ENCODE results near the gene PRKAR1B.
A peak's percentile ranks its signal among the peaks of the same experiment; 100 is the strongest.

The PRKAR1B gene

DNA sequence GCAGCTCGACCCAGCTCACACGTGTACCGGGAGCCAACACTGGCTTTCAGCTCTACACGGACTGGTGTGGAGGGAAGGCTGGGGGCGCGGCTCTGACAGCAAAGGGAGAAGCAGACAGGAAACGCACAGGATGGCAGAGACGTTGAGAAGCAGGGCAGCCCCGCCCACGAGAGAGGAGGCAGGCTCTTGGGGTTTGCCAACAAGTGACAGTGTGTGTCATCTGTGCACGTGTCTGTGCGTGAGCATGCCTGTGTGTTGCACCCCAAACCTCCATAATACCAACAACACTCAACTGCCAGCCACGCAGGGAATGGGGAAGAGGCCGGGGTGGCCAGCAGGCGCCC is 143.0 kb downstream of the PRKAR1B start:
- peak; percentile 90 for DNase-seq

DNA sequence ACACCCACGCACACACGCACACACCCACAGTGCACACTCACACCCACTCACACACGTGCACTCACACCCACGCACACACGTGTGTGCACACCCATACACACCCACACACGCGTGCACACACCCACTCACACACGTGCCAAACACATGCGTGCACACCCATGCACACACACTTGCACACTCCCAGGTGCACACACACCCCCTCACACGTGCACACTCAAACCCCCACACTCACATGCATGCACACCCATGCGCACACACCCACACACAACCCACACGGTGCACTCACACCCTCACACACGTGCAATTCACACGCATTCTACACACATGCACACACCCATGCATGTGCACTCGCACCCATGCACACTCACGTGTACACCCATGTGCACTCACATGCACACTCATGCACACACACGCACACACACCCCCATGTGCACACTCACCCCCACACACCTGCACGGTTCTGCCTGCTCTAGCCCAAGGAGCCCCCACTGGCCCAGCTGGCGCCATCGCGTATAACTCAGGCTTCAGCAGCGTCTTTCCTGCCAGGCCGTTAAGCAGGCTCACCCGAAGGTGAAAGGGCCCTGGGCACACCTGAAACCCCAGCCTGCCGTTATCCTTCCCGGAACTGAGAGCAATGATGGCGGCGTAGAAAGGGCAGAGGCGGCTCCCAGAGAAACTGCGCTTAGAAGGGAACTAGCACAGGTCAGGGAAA is 143.5 kb downstream of the PRKAR1B start:
- no peak for DNase-seq

DNA sequence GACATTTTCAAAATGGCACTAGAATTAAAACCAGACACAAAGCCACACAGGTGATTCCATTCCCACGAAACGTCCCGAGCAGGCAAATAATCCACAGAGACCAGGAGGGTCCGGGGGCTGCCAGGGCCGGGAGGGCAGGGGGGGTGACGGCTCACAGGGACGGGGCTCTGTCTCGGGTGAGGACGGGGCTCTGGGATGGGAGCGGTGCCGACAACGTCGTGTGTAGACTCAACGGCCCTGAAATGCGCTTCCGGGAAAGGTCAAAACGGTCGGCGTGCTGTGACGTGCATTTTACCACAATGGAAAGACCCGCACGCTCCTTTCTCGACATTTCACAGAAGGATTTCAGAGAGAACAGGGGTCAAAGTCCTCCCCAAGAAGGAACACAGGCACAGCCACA is 144.2 kb downstream of the PRKAR1B start:
- no peak for DNase-seq

DNA sequence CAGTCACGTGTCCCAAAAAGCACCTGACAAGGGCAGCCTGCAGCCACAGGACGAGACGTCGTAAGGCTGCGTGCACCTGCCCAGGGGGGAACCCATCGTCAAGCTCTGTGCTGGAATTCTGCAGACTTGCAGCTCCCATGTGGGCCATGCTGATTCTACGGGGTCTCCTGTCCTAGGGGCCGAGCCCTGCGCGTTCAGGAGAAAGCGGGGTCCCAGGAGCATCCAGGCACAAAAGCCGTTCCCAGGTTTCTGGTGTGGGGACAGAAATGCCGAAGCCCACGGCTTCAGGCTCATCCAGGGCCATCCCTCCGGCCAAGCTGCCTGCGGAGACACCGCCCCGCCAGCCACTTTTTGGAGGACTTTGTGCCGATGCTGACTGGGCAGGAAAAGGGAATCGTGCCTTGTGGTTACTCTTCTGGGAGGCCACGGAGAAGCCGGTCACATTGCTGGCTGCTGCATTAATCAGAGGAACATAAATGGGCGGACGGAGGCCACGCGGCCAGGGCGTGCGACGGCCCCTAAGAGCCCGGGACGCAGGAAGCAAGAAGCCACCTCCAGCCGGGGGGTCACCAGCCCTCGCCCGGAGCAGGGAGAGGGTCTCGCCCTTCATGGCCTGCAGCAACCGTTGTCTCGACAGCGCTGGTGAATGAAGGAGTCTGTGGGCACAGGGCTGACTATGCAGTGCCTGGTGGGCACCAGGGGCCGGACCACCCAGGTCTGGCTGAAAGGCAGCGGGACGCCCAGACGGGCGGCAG is 144.8 kb downstream of the PRKAR1B start:
- no peak for DNase-seq

DNA sequence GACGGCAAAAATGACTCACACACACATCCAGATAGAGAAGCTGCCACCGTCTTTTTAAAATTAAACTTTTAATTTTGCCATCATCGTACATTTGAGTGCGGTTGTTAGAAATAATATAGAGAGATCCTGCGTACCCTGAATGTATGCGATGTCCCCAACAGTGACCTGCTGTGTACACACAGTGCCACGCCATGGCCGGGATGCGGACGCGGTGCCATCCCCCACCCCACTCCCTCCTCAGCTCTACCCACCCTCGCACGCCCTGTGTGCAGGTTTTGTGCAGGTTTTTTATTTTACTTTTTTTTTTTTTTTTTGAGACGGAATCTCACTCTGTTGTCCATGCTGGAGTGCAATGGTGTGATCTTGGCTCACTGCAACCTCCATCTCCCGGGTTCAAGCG is 148.7 kb downstream of the PRKAR1B start:
- no peak for DNase-seq

DNA sequence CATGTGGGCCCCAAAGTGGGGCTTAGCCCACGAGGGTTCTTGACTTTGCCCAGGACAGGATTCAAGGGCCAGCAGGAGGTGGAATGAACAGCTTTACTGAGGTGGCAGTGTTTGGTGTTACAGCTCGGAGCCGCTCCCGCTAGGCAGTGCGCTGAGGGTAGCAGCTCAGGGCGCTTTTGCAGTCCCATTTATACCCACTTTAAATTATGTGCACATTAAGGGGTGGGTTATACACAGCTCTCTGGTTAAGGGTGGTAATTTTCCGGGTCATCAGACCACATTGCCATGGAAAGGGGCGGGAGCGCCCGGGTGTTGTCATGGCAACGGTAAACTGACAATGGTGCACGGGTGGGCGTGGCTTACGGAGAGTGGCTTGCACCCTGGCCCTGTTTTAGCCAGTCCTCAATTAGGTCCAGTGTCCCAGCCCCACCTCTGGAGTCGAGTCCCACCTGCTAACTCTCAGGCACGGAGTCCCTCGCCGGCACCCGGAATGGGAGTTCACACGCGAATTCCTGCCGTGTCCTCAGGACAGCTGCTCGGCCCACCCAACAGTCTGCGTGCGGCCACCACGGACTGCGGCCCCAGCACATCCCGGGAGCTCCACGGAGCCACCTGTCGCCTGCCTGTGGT is 149.2 kb downstream of the PRKAR1B start:
- no peak for DNase-seq

DNA sequence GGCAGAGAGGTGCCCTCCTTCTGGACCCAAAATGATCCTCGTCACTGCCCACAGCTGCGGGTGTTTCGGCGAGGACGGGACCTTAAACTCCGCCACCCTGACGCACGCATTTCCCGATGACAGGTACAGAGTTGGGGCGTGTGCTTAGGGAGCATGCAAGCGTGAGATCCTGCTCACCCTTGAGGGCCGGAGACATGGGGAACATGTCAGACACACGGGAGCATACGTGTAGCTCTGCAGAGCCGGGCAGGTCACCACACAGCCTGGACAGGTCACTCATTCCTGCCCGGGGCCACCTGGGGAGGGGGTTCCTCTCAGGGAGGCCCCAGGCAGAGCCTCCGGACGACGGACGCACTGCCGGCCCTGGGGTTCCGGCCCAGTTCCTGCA is 149.8 kb downstream of the PRKAR1B start:
- DNase-seq = no peak

DNA sequence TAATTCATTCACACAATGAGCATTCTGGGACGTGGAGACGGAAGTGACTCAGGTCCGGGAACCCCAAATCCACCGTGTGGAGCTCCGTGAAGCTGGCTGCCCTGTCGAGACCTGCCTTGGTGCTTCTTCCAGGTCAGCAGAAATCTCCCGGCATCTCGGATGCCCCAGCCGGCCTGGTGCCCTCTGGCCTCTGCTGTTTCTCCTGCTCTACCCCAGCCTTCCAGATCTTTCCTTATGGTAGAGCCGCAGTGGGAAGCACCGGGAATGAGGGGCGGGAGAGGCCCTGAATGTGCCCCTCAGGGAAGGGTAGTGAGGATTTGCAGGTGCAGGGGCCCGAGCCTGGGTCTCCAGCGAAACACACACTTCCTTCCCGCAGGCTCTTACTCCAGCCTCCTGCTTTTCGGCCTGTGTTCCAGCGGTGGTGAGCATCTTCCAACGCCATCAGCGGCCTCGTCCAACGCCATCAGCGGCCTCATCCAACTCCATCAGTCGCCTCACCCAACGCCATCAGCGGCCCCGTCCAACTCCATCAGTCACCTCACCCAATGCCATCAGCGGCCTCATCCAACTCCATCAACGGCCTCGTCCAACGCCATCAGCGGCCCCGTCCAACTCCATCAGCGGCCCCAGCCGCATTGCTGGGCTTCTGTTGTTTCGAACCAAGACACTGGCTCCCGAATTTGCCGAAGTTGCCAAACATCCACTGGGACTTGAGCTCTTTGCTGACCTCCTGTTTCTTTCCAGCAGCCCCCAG is 150.4 kb downstream of the PRKAR1B start:
- DNase-seq = no peak

DNA sequence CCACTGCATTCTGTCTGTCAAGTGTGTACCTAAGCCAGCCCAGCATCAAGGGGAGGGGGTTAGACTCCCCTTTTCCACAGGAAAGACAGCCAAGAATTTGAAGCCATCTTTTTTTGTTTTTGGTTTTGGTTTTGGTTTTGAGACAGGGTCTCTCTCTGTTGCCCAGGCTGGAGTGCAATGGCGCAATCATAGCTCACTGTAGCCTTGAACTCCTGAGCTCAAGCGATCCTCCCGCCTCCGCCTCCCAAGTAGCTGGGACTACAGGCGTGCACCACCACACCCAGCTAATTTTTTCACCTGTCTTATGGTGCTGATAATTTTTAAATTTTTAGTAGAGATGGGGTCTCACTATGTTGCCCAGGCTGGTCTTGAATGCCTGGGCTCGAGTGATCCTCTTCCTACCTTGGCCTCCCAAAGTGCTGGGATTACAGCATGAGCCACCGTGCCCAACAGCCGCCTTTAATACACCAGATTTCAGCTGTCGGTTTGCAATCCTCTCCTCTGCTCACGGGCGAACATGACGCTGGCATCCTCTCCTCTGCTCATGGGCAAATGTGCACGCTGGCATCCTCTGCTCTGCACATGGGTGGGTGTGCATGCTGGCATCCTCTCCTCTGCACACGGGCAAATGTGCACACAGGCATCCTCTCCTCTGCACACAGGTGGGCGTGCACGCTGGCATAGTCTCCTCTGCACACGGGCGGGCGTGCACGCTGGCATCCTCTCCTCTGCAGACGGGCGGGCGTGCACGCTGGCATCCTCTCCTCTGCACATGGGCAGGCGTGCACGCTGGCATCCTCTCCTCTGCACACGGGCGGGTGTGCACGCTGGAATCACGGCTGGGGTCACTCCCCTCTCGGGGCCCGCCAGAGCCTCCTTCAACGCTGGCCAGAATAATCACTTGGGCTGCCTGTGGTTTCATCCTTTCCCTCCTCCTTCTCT is 151.4 kb downstream of the PRKAR1B start:
- no peak for DNase-seq

DNA sequence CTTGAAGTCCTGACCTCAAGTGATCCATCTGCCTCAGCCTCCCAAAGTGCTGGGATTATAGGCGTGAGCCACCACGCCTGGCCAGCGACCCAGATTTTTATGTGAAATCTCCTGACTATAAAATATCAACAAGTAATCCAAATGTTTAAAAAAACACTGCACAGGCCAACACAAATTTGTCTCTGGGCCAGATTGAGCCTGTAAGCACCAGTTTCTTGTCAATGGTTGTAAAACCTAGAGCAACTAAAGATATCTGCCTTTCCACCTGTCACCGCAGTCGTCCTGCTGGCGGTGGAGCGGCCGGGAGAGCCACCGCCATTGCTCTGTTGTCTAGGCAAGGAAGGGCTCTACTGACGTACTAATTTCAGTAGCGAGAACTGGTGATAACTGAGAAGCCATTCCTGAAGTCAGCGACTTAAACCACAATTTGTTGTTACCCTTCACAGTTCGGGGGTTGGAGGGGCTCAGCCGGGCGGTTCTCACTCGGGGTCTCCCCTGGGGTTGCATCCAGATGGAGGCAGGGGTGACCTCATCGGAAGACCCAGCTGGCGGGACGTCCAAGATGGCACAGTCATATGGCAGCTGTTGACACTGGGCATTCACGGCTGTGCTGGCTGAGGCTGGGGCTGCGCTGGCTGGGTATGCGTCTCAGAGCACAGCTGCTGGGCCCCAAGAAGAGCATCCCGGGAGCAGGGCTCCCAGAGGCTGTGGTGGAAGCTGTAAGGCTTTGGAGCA is 152.3 kb downstream of the PRKAR1B start:
- DNase-seq = no peak

DNA sequence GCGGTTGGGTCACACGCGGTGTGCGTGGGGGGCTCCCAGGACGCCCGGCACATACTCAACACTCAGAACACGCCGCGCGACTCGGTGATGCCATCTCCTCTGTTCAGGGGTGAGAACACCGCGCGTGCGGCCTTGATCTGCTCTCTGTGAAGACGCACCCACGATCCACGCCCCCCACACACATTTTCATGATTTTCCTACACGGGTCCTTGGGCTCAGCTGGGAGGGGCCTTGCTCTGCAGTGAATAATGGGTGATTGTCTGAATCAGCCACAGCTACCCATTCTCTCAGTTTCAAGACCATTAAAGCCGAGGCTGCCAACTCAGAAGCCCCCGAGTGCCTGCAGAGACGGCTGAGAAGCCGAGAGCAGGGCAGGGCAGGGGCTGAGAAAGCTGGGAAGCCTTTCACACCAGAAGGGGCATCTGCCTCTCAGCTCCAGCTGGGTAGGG is 153.1 kb downstream of the PRKAR1B start:
- no peak for DNase-seq

DNA sequence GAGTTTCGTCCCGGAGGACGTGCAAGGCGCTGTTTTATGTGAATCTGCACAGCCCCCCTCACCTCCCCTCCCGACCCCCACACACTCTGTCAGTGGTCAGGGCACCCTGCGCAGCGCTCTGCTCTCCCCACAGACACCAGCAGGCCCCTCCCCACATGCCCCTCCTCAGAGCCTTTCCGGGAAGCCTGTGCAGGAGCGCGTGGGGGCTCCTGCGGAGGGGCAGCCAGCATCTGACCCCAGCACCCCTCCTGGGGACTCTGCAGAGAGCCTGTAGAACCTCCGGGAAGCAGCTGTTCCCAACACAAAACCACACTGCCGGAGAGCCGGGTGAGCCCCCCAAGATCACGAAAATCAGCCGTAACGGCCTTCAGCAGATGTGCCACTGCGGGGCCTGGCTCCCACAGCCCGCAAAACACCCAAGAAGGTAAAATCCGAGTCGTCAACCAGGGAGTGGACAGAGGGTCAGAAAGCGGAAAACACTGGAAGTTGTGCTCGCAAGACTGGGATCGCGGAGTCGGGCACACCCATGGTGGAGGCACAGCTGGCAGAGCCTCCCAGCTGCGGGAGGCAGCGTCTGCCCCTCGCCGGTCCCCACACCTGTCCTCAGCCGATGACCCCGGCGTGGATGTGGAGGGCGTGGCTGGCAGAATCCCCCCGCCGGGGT is 153.7 kb downstream of the PRKAR1B start:
- DNase-seq = no peak

DNA sequence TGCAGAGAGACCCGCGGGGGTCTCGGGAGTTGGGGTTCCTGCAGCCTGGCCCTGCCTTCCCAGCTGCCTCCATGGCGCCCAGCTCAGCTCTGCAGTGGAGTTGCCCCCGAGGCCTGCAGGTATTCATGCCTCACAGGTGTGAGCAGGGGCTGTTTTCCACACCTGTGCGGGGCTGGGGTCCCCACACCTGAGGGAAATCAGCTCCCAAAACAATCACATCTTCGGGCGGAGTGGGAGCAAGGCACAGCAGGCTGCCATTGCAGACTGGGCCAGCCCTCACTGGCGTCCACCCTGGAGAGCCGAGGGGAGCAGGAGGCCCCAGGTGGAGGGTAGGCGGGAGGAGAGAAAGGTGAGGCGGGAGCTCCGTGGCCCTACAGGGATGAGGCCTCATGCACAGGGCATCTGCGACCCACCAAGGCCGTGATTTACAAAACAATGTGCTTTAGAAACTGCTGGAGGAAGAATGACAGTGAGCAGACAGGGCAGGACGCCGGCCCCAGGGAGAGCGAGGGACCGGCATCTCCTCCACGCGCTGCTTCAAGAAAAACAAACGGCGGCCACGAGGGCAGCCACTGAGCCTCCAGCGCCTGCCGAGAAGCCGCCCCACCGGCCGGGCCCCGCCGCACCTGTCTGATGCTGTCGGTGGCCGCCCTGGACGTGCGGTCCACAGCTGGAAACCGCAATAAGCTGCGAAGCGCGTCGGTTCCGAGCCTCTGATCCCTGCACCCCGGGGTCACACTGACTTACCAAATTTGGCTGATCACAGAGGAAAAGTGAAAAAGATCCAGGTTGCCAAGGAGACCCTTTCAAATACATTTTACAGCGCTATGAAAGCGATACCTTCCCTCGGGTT is 154.4 kb downstream of the PRKAR1B start:
- DNase-seq = no peak

DNA sequence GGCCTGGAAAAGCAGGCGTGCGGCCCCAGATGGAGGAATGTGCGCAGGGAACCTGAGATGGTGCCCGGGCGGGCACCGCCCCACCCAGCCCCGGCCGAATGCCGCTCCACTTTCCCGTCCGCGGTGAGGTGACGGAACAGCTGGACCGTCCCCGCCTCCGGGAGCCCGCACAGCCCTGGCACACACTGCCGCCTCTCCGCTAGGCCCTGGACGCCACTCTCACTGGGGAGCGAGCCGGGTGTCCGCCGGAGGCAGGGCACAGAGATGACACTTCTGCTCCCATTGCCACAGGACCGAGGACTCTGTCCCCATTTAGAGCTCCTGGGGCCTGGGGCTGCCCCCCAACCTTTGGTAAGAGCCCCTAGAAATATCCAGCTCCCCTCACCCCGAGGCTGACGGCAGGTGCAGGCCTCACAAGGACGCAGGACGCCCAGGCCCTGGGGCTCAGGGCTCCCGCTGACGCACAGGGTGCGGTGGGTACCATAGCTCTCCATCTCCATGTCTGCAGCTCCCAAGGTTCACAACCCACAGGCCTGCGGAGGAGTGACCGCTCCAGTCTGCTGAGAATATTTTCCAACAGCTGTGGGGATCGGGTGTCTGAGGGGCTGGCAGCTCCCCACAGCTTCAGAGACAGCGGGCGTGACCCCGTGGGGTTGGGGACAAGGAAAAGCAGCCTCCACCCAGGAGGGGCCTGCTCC is 155.2 kb downstream of the PRKAR1B start:
- DNase-seq = no peak

DNA sequence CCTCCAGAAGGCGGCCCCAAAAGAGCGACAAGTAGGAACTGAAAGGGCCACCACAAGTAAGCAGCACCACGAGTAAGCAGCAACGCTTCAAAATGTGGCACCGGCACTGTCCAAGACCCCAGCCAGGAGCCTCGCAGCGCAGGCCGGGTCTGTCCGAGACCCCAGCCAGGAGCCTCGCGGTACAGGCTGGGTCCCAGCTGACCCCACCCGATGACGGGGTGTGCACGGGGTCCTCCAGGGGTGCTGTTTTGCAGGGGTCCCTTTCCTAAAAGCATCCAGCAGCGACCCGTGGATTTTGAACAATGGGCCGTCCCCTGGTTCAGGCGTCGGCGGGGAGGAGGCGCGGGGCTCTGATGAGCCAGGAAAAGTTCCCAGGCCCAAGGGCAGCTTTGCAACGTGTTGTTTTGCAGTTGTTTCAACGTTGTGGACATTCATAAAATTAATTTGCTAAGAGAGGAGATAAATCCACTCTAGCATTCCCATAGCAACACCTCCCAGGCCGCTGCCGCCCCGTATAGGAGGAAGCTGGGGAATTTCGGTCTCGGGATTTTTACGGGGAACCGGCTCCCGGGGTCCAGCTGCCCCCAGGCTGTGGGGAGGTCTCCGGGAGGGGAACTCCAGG is 155.9 kb downstream of the PRKAR1B start:
- DNase-seq = no peak

DNA sequence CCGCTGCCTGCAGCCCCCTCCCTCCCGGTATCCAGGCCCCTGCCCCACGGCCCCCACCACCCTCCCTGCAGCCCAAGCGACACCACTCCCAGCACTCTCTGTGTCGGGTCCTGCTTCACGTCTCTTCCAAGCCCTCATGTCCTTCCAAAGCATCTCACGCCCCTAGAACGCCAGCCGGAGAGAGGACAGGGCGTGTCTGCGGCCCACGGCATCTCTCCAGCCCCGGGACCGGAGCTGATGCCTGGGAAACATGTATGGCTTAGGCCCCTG is 156.3 kb downstream of the PRKAR1B start:
- no peak for DNase-seq

DNA sequence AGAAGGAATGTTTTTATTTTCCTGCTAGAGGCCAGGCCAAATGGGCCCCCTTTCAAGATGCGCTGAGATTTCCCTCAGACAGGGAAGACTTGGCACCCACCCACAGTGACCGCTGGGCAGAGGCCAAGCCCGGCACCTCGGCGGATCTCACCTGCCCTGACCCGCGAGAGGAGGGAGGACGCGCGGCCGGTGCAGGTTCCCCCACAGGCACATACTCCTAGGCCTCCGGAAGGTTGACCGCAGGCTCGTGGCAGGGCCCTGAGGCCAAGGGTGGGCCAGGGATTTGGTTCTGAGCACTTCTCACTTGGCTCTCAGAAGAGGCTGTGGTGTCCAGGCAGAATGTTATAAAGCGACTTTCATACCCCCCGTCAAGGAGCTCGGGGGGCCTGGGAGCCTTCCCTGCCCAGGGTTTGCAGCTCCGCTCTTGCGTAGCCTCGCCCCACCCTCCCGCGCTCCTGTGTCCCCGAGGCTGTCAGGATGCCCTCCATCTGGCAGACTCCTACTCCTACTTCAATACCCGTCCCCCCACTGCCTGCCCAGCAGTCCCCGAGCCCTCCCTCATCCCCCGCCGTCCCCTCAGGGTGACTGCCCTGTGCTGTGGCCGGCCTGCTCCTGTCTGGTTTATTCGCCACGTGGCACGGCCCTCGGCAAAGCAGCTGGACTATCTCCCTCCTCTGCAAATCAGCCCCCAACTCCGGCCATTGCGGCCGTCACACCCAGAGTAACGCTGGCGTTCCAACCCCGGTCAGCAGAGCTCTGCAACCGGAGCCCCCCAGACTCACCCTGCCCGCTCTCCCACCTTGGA is 156.9 kb downstream of the PRKAR1B start:
- no peak for DNase-seq
